SK-N-SH (cell line): ENCODE data around the gene GLIPR1L2. TPM values are rescaled to one million over a fixed set of nuclear protein-coding genes. Genes with fewer than 3 reads are reported as not detected.

Experiments
- CTCF ChIA-PET: fragments of 300-600, 350-600 bp; formaldehyde crosslinking; extraction: SDS; loops from one replicate; lab custom pipeline; 2021; lab: Yijun Ruan, JAX
- POLR2A ChIA-PET: fragments of 350-600 bp; sonication (Branson Sonifier 250); formaldehyde crosslinking; extraction: SDS; loops from one replicate; lab custom pipeline; 2020; ENCODE audit warnings: antibody characterized with exemption, inconsistent platforms; lab: Yijun Ruan, JAX
- DNase-seq: peaks from one replicate; pipeline ENCODE4 v3.0.0; 2012
- H2AFZ ChIP-seq: fragments of 200-600 bp; sonication (generic); 2 replicates; pipeline ENCODE4 v1.8.1; 2016; ENCODE audit warnings: antibody characterized with exemption, mild to moderate bottlenecking, low read depth
- H3F3A ChIP-seq: fragments of 200-600 bp; sonication (generic); replicated peaks from 2 replicates; pipeline ENCODE3; 2016; ENCODE audit warnings: antibody characterized with exemption, mild to moderate bottlenecking; ENCODE audit not compliant: insufficient read depth
- H3K27ac ChIP-seq, 2 experiments: fragments of 200-500 bp in 1 of 2; fragments of 200-600 bp in 1 of 2; sonication (Bioruptor generic) in 1 of 2; sonication (generic), shearing (Covaris generic) in 1 of 2; 2 replicates each; pipeline versions ENCODE4 v1.5.1 to v1.6.1; 2014 to 2016; ENCODE audit warnings: low read depth in 2 of 2, inconsistent platforms in 1 of 2, low read length in 1 of 2, mild to moderate bottlenecking in 1 of 2, mixed read lengths in 1 of 2
- H3K27me3 ChIP-seq: fragments of 200-600 bp; sonication (generic), shearing (Covaris generic); 2 replicates; pipeline ENCODE4 v1.6.1; 2016; ENCODE audit warnings: mixed run types; ENCODE audit not compliant: insufficient read depth
- H3K36me3 ChIP-seq, 2 experiments: fragments of 200-500 bp in 1 of 2; fragments of 200-600 bp in 1 of 2; sonication (Bioruptor generic) in 1 of 2; sonication (generic) in 1 of 2; replicated peaks in 1 of 2; 2 replicates each; pipeline versions ENCODE3 to v1.5.1; 2014 to 2016; ENCODE audit warnings: low read length in 1 of 2, mild to moderate bottlenecking in 1 of 2; ENCODE audit not compliant: insufficient read depth in 2 of 2, control insufficient read depth in 1 of 2
- H3K4me1 ChIP-seq, 2 experiments: fragments of 200-500 bp in 1 of 2; fragments of 200-600 bp in 1 of 2; sonication (Bioruptor generic) in 1 of 2; sonication (generic), shearing (Covaris generic) in 1 of 2; 2 replicates each; pipeline versions ENCODE4 v1.5.1 to v1.6.1; 2014 to 2016; ENCODE audit warnings: low read depth in 1 of 2, low read length in 1 of 2, mixed run types in 1 of 2; ENCODE audit not compliant: insufficient read depth in 2 of 2, control insufficient read depth in 1 of 2
- H3K4me2 ChIP-seq: fragments of 200-600 bp; sonication (generic), shearing (Covaris generic); 2 replicates; pipeline ENCODE4 v1.6.1; 2017; ENCODE audit warnings: mixed run types
- H3K4me3 ChIP-seq, 2 experiments: fragments of 200-500 bp in 1 of 2; fragments of 200-600 bp in 1 of 2; sonication (Bioruptor generic) in 1 of 2; sonication (generic), shearing (Covaris generic) in 1 of 2; 2 replicates each; pipeline versions ENCODE4 v1.5.1 to v1.8.1; 2014 to 2016; ENCODE audit warnings: low read depth in 2 of 2, inconsistent platforms in 1 of 2, low read length in 1 of 2, mild to moderate bottlenecking in 1 of 2, mixed read lengths in 1 of 2, moderate library complexity in 1 of 2
- H3K79me2 ChIP-seq: fragments of 200-600 bp; sonication (generic); 2 replicates; pipeline ENCODE4 v1.8.1; 2017; ENCODE audit warnings: mild to moderate bottlenecking; ENCODE audit not compliant: insufficient read depth
- H3K9ac ChIP-seq: fragments of 200-600 bp; sonication (generic); 2 replicates; pipeline ENCODE4 v1.6.1; 2017; ENCODE audit warnings: mixed run types
- H3K9me2 ChIP-seq: fragments of 200-600 bp; sonication (generic); 2 replicates; pipeline ENCODE4 v1.6.1; 2017; ENCODE audit warnings: mixed run types
- H3K9me3 ChIP-seq: fragments of 200-600 bp; sonication (generic); 2 replicates; pipeline ENCODE4 v1.6.1; 2017; ENCODE audit warnings: mixed run types, mild to moderate bottlenecking, moderate library complexity
- H4K20me1 ChIP-seq: fragments of 200-600 bp; sonication (generic); 2 replicates; pipeline ENCODE4 v1.6.1; 2017; ENCODE audit warnings: mild to moderate bottlenecking, mixed run types; ENCODE audit not compliant: insufficient read depth
- CHD2 ChIP-seq: fragments of 150-350 bp; IDR thresholded peaks from 2 replicates; pipeline ENCODE4 v1.6.1; 2018; ENCODE audit warnings: low read length; ENCODE audit not compliant: partially characterized antibody
- FOSL2 ChIP-seq: IDR thresholded peaks from 2 replicates; pipeline ENCODE4 v1.4.0; 2012; ENCODE audit warnings: low read depth, mild to moderate bottlenecking, moderate library complexity, borderline replicate concordance
- FOXJ3 ChIP-seq: sonication (generic); formaldehyde crosslinking; IDR thresholded peaks from 2 replicates; pipeline ENCODE4 v1.5.1; 2020; ENCODE audit warnings: mild to moderate bottlenecking, missing genetic modification reagents
- MEF2A ChIP-seq: IDR thresholded peaks from 2 replicates; pipeline ENCODE4 v1.4.0; 2012; ENCODE audit warnings: low read depth, borderline replicate concordance
- NFIC ChIP-seq: IDR thresholded peaks from 2 replicates; pipeline ENCODE4 v1.4.0; 2012; ENCODE audit warnings: borderline replicate concordance
- NRF1 ChIP-seq: IDR thresholded peaks from 2 replicates; pipeline ENCODE4 v1.6.1; 2012; ENCODE audit warnings: low read depth, mild to moderate bottlenecking, low read length
- RAD21 ChIP-seq: IDR thresholded peaks from 2 replicates; pipeline ENCODE4 v1.6.1; 2012; ENCODE audit warnings: mild to moderate bottlenecking, low read length
- RCOR1 ChIP-seq: fragments of 150-350 bp; IDR thresholded peaks from 2 replicates; pipeline ENCODE4 v1.6.1; 2017; ENCODE audit warnings: antibody characterized with exemption, low read length
- RFX5 ChIP-seq: IDR thresholded peaks from 2 replicates; pipeline ENCODE4 v1.6.1; 2012; ENCODE audit warnings: mild to moderate bottlenecking, improper control_type of control experiment, low read length
- SIN3A ChIP-seq: IDR thresholded peaks from 2 replicates; pipeline ENCODE4 v1.6.1; 2012; ENCODE audit warnings: low read depth, mild to moderate bottlenecking, low read length, moderate library complexity, borderline replicate concordance
- TEAD4 ChIP-seq: IDR thresholded peaks from 2 replicates; pipeline ENCODE4 v1.4.0; 2012; ENCODE audit warnings: mild to moderate bottlenecking, borderline replicate concordance; ENCODE audit not compliant: insufficient read depth
- YY1 ChIP-seq: IDR thresholded peaks from 2 replicates; pipeline ENCODE4 v1.4.0; 2012; ENCODE audit warnings: low read depth, mild to moderate bottlenecking
- WGBS: methylation state at CpG from one replicate; pipeline ENCODE4 v1.1.6; 2017; ENCODE audit warnings: low lambda C conversion rate; 5-methylcytosine and 5-hydroxymethylcytosine counted together
- polyA plus RNA-seq, 3 experiments: library from polyadenylated mRNA; depleted of rRNA; stranded (reverse); fragments of >200 nt; gene quantifications; 2 replicates each; pipeline ENCODE4 v1.2.3, GENCODE V29; 2012
- TF ChIP-seq, protein P1 (sequence below): fragments of 200-600 bp; sonication (generic); IDR thresholded peaks from 2 replicates; pipeline ENCODE4 v1.6.1; 2017; ENCODE audit warnings: antibody characterized with exemption, mild to moderate bottlenecking, moderate library complexity
- TF ChIP-seq, protein P2 (sequence below): fragments of 150-350 bp; IDR thresholded peaks from 2 replicates; pipeline ENCODE4 v1.6.1; 2016; ENCODE audit warnings: mild to moderate bottlenecking, low read depth, low read length
- TF ChIP-seq, protein P3 (sequence below): IDR thresholded peaks from 2 replicates; pipeline ENCODE4; 2012
- TF ChIP-seq, protein P4 (sequence below): IDR thresholded peaks from 2 replicates; pipeline ENCODE4 v1.4.0; 2012; ENCODE audit warnings: low read depth

Gene GLIPR1L2
- polyA plus RNA-seq, 1 of the 3 experiments (the other 2 are of a cell fraction) = 0.13 TPM

DNA sequence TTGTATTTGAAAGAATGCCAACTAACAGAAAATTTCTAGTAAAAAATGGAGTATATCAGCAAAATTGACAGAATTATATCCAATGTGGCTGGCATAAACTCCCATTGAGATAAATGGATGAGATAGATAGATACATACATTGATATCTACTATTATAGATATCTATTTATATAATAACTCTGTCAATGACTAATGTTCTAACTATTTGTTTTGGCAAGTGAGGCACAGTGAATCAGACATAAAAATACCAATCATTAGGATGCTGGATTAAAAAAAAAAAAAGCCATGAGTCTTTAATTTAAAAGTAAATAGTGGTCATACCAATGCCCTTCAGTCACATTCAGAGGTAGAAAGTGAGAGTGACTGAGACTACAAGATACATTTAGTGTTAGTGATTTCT is 56.0 kb downstream of the GLIPR1L2 start (continued):
- TF ChIP-seq TEAD4 (peak; percentile 93), RFX5 (no peak), RAD21 (no peak), FOSL2 (peak; percentile 84)
- TF ChIP-seq, protein P1, sequence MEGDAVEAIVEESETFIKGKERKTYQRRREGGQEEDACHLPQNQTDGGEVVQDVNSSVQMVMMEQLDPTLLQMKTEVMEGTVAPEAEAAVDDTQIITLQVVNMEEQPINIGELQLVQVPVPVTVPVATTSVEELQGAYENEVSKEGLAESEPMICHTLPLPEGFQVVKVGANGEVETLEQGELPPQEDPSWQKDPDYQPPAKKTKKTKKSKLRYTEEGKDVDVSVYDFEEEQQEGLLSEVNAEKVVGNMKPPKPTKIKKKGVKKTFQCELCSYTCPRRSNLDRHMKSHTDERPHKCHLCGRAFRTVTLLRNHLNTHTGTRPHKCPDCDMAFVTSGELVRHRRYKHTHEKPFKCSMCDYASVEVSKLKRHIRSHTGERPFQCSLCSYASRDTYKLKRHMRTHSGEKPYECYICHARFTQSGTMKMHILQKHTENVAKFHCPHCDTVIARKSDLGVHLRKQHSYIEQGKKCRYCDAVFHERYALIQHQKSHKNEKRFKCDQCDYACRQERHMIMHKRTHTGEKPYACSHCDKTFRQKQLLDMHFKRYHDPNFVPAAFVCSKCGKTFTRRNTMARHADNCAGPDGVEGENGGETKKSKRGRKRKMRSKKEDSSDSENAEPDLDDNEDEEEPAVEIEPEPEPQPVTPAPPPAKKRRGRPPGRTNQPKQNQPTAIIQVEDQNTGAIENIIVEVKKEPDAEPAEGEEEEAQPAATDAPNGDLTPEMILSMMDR = no peak
- TF ChIP-seq, protein P2, sequence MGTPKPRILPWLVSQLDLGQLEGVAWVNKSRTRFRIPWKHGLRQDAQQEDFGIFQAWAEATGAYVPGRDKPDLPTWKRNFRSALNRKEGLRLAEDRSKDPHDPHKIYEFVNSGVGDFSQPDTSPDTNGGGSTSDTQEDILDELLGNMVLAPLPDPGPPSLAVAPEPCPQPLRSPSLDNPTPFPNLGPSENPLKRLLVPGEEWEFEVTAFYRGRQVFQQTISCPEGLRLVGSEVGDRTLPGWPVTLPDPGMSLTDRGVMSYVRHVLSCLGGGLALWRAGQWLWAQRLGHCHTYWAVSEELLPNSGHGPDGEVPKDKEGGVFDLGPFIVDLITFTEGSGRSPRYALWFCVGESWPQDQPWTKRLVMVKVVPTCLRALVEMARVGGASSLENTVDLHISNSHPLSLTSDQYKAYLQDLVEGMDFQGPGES = no peak

DNA sequence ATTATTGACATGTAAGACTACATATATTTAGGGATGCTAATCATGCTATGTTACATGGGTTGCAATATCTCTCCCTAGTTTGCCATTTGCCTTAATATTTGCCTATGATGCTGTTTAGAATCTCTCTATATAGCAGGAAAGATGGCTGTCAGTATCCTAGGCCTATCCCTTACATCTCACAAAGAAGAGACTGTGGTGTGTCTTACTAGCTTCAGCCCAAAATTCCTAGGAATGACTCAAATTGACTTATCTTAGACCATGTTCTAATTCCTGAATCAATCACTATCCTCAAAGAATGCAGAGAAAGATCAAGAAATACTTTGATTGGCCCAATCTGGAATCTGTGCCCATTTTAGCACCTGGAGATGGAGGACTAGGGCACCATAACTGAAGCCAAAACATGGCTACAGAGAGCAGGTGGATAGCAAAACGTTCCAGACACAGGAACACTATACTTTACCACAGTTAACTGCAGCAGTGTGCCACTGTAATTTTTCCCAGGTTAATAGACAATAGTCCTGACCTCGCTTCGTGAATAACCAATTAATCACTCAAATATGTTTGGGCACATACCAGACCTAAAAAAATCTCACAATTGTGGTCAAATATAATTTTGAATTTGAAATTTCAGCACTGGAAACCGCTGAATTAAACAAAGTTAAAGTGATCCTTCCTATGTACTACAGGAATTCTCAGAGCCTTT is 57.0 kb downstream of the GLIPR1L2 start:
- Histone ChIP-seq H3K9me3 (no peaks in the 10 kb centered on the region), H3K4me1 (peaks cover 0 to 27% of the 10 kb centered on the region in 2 experiments; a peak in 2 of 4 replicates), H3K36me3 (no peaks in the 10 kb centered on the region), H3K79me2 (no peaks in the 10 kb centered on the region), H2AFZ (no peak overlapping the region), H3K9ac (peak overlapping the region; percentile 52), H3F3A (peaks cover 20% of the 10 kb centered on the region), H3K27ac (peak overlapping the region; percentile 22 to 79; a peak in 3 of 4 replicates), H3K4me3 (no peak overlapping the region), H3K4me2 (0 out of 2 replicates have a peak overlapping the region, but pooled peaks have one; percentile 37), H4K20me1 (no peaks in the 10 kb centered on the region), H3K9me2 (no peaks in the 10 kb centered on the region), H3K27me3 (no peaks in the 10 kb centered on the region)
- no peak for TF ChIP-seq RAD21
- TF ChIP-seq TEAD4 = no peak
- no peak for TF ChIP-seq NFIC
- TF ChIP-seq, protein P3, sequence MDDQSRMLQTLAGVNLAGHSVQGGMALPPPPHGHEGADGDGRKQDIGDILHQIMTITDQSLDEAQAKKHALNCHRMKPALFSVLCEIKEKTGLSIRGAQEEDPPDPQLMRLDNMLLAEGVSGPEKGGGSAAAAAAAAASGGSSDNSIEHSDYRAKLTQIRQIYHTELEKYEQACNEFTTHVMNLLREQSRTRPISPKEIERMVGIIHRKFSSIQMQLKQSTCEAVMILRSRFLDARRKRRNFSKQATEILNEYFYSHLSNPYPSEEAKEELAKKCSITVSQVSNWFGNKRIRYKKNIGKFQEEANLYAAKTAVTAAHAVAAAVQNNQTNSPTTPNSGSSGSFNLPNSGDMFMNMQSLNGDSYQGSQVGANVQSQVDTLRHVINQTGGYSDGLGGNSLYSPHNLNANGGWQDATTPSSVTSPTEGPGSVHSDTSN = 0 out of 2 replicates have a peak, but pooled peaks have one; percentile 7
- TF ChIP-seq CHD2 = no peak
- 0 out of 2 replicates have a peak, but pooled peaks have one; percentile 17 for TF ChIP-seq MEF2A
- TF ChIP-seq, protein P2 = no peak
- TF ChIP-seq, protein P4, sequence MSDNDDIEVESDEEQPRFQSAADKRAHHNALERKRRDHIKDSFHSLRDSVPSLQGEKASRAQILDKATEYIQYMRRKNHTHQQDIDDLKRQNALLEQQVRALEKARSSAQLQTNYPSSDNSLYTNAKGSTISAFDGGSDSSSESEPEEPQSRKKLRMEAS = no peak
- no peak for TF ChIP-seq NRF1
- TF ChIP-seq RCOR1 = no peak
- no peak for TF ChIP-seq FOXJ3 (CRISPR knock-in tag)
- no peak for TF ChIP-seq YY1
- TF ChIP-seq SIN3A = no peak
- ChIA-PET POLR2A (no interaction called here), CTCF (interaction anchor here (1.2 kb wide), 1 partner anchor 37 kb away, joined by 4 read pairs; no protein-coding TSS in a partner anchor)
- WGBS = 56% methylated on average over 4 of the region's 4 CpGs
- no peak for DNase-seq
